Gastrocnemius medialis (tissue), 4 donors: ENCODE measurements around the gene HOOK1. TPM values are rescaled to one million over a fixed set of nuclear protein-coding genes. Genes with fewer than 3 reads are reported as not detected.

ENCODE experiments used
- ATAC-seq, 2 donors: fragments of 150-250 bp; one replicate each; pipeline ENCODE4 v1.9.1; 2016
- DNase-seq, 2 donors: peaks; one replicate each; pipeline ENCODE4 v3.0.0-alpha.2; 2019
- H3K27ac ChIP-seq, 4 donors: fragments of 200-600 bp; sonication (generic); 1 replicate in 1 of 4; 2 replicates in 3 of 4; pipeline ENCODE4 v1.5.1; 2016 to 2018; ENCODE audit warnings: mild to moderate bottlenecking in 2 of 4, moderate library complexity in 1 of 4
- H3K27me3 ChIP-seq, 3 donors: fragments of 200-600 bp; sonication (generic) in 2 of 3; 1 replicate in 1 of 3; 2 replicates in 2 of 3; pipeline versions ENCODE4 v1.5.1 to v1.6.0; 2016 to 2019; ENCODE audit warnings: mild to moderate bottlenecking in 1 of 3, moderate library complexity in 1 of 3
- H3K36me3 ChIP-seq, 2 donors: fragments of 200-600 bp; sonication (generic) in 1 of 2; one replicate each; pipeline ENCODE4 v1.5.1; 2017 to 2018
- H3K4me1 ChIP-seq, 2 donors: fragments of 200-600 bp; sonication (generic) in 1 of 2; one replicate each; pipeline ENCODE4 v1.5.1; 2016 to 2017; ENCODE audit warnings: mild to moderate bottlenecking in 2 of 2
- H3K4me3 ChIP-seq, 4 donors: fragments of 200-600 bp; sonication (generic) in 3 of 4; 1 replicate in 1 of 4; 2 replicates in 3 of 4; pipeline ENCODE4 v1.5.1; 2016 to 2019; ENCODE audit warnings: mild to moderate bottlenecking in 2 of 4
- H3K9me3 ChIP-seq, 3 donors: fragments of 200-600 bp; sonication (generic) in 2 of 3; 1 replicate in 1 of 3; 2 replicates in 2 of 3; pipeline ENCODE4 v1.5.1; 2016 to 2019
- POLR2A ChIP-seq, 2 donors: fragments of 450-650 bp; IDR thresholded peaks; one replicate each; pipeline ENCODE4 v1.6.1; 2017; ENCODE audit warnings: antibody characterized with exemption in 2 of 2, mild to moderate bottlenecking in 2 of 2, moderate library complexity in 2 of 2
- in situ Hi-C, 4 donors: fragments of 200-750 bp; cut with MboI; loops; one replicate each; pipeline versions ENCODE4 v1.15.0 to v1.8.0; 2017; ENCODE audit warnings: low sequenced_read_pairs in 4 of 4
- intact Hi-C: fragments of 100-400 bp; cut with DNase I; formaldehyde crosslinking; loops from one replicate; pipeline ENCODE4 v1.15.1; 2023; ENCODE audit warnings: low total_unique reads
- total RNA-seq, 4 donors: library from RNA; depleted of rRNA; stranded (reverse); fragments of >200 nt; gene quantifications; one replicate each; pipeline versions ENCODE4 v1.1.0 to v1.2.3, GENCODE V29; 2016
- TF ChIP-seq, protein P1 (sequence below), 5 experiments: fragments of 450-650 bp in 3 of 5; fragments of 200-600 bp in 2 of 5; sonication (generic) in 2 of 5; IDR thresholded peaks in 4 of 5; conservative IDR thresholded peaks in 1 of 5; 1 replicate in 4 of 5; 2 replicates in 1 of 5; pipeline ENCODE4 v1.5.1; 2016 to 2019; ENCODE audit warnings: antibody characterized with exemption in 5 of 5, mild to moderate bottlenecking in 3 of 5, moderate library complexity in 3 of 5

The HOOK1 gene
- total RNA-seq, 4 donors from 2014 or later: 0.07 to 2.1 (median 0.10) TPM; not detected in 1

DNA sequence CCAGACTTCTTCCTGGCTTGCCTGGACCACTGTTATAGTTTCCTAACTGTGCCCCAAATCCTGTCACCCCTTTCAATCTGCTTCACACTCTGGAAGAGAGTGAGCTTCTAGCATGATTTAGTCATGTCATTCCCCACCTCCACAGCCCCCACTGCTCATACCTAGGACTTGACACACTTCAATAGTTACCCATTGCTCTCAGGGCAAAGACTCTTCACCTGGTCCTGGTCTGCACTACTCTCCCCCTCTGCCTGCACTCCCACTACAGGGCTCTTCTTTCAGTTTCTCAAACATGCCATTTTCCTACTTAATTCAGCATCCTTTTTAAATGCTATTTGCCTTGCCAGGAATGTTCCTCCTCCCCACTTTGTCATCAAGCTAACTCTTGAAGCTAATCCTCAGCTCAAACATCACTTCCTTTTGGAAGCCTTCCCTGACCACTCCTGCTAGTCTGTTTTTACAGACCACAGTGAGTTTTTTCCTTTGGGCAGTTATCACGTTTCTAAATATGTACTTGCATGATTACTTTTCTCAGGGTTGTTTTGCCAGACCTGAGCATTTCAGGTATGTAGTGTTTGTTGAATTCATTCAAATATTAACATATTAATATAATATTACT lies 87.1 kb downstream of the HOOK1 start:
- Histone ChIP-seq H3K27ac (no peak overlapping the region), H3K9me3 (no peaks in the 10 kb centered on the region), H3K4me3 (no peak overlapping the region), H3K36me3 (no peaks in the 10 kb centered on the region), H3K27me3 (no peaks in the 10 kb centered on the region), H3K4me1 (peaks cover 0 to 13% of the 10 kb centered on the region in 2 donors)
- TF ChIP-seq, protein P1, sequence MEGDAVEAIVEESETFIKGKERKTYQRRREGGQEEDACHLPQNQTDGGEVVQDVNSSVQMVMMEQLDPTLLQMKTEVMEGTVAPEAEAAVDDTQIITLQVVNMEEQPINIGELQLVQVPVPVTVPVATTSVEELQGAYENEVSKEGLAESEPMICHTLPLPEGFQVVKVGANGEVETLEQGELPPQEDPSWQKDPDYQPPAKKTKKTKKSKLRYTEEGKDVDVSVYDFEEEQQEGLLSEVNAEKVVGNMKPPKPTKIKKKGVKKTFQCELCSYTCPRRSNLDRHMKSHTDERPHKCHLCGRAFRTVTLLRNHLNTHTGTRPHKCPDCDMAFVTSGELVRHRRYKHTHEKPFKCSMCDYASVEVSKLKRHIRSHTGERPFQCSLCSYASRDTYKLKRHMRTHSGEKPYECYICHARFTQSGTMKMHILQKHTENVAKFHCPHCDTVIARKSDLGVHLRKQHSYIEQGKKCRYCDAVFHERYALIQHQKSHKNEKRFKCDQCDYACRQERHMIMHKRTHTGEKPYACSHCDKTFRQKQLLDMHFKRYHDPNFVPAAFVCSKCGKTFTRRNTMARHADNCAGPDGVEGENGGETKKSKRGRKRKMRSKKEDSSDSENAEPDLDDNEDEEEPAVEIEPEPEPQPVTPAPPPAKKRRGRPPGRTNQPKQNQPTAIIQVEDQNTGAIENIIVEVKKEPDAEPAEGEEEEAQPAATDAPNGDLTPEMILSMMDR (IDR thresholded peaks at IDR 0.05 in 4 of 5, conservative IDR thresholded peaks at IDR 0.05 in 1 of 5): no peak
- TF ChIP-seq POLR2A (IDR thresholded peaks at IDR 0.05): no peak
- intact Hi-C loops (loop anchor here (2.0 kb wide), 1 partner anchor 45 kb away; no protein-coding TSS in a partner anchor), in situ Hi-C loops (no loop called here)
- DNase-seq: no peak
- ATAC-seq: no peak

DNA sequence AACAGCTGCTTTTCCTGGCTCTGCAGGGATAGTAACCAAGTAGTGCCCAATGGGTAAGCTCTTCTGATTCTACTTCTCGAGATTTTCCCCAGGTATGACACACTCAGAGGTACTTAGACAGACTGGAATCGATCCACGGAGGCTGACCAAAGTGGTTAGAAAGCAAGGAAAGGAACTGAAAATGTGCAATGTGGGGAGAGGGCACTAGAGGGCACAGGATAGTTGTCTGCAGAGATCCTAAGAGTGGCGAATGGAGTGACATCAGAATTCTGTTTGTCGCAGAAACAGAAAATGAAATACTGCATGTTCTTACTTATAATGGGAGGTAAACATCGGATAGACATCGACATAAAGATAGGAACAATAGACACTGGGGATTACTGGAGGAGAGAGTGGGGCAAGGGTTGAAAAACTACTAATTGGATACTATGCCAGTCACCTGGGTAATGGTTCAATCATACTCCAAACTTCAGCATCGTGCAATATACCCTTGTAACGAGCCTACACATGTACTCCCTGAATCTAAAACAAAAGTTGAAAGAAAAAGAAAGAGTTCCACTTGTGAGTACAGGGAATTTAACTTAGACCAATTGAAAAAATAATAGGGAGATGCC lies 88.5 kb downstream of the HOOK1 start:
- DNase-seq (no peak), ATAC-seq (no peak)
- intact Hi-C loops: loop anchor here (2.0 kb wide), 1 partner anchor 44 kb away; no protein-coding TSS in a partner anchor
- H3K27me3 ChIP-seq: no peaks in the 10 kb centered on the region
- H3K9me3 ChIP-seq: no peaks in the 10 kb centered on the region
- no peak overlapping the region for H3K27ac ChIP-seq
- H3K4me3 ChIP-seq: no peak overlapping the region
- H3K36me3 ChIP-seq: peaks cover 0 to 6% of the 10 kb centered on the region in 2 donors
- no peaks in the 10 kb centered on the region for H3K4me1 ChIP-seq
- in situ Hi-C loops: no loop called here
- no peak for TF ChIP-seq POLR2A (IDR thresholded peaks at IDR 0.05)
- TF ChIP-seq, protein P1 (IDR thresholded peaks at IDR 0.05 in 4 of 5, conservative IDR thresholded peaks at IDR 0.05 in 1 of 5): peak in 3 of 5 experiments; percentile 8 to 21 (median 15)

DNA sequence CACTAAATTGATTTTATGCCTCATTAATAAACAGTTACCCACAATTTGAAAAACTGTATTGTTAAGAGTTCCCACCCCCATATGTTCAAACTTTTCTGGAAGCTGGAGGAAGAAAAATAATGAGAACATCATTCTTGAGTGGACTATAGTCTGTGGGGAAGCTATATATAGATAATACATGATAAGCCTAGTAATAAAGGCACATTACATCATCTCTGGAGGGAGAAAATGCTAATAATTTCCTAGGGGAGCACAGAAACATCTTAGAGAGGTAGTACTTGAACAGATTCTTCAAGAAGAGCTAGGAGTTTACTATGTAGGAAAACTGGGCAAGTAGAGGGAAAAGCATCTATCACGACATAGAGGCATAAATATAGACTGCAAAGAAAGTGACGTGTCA lies 92.2 kb downstream of the HOOK1 start:
- ATAC-seq (no peak), DNase-seq (no peak)
- intact Hi-C loops (no loop called here), in situ Hi-C loops (no loop called here)
- Histone ChIP-seq H3K27me3 (no peaks in the 10 kb centered on the region), H3K4me1 (no peaks in the 10 kb centered on the region), H3K36me3 (peaks cover 0 to 6% of the 10 kb centered on the region in 2 donors), H3K27ac (no peak overlapping the region), H3K9me3 (no peaks in the 10 kb centered on the region), H3K4me3 (no peak overlapping the region)
- no peak for TF ChIP-seq POLR2A (IDR thresholded peaks at IDR 0.05)
- TF ChIP-seq, protein P1 (IDR thresholded peaks at IDR 0.05 in 4 of 5, conservative IDR thresholded peaks at IDR 0.05 in 1 of 5): no peak

DNA sequence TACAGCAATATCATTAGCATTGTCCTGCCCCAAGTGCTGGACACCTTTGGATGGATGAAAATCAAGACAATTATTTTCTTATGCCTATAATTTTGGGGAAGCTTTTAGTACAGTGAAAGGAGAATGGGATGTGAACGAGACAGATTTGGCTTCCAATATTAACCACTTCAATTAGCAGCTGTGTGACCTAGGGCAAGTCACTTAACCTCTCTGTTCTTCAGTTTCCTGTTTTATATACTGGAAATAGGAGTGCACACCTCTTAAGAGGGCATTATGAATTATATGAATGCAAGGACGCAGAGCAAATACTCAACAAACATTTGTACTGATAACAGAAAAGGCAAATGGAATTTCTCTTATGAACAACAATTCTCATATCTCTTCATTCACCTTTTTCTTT lies 93.3 kb downstream of the HOOK1 start:
- TF ChIP-seq, protein P1 (IDR thresholded peaks at IDR 0.05 in 4 of 5, conservative IDR thresholded peaks at IDR 0.05 in 1 of 5): no peak
- TF ChIP-seq POLR2A (IDR thresholded peaks at IDR 0.05): no peak
- intact Hi-C loops (no loop called here), in situ Hi-C loops (no loop called here)
- H3K4me1 ChIP-seq: no peaks in the 10 kb centered on the region
- H3K27me3 ChIP-seq: no peaks in the 10 kb centered on the region
- no peak for ATAC-seq
- H3K9me3 ChIP-seq: no peaks in the 10 kb centered on the region
- DNase-seq: no peak
- no peak overlapping the region for H3K4me3 ChIP-seq
- H3K27ac ChIP-seq: no peak overlapping the region
- H3K36me3 ChIP-seq: peaks cover 0 to 6% of the 10 kb centered on the region in 2 donors
